Hepatocyte (in vitro differentiated cells): ENCODE data around the gene SLC35A5.

Experiments
- EZH2 ChIP-seq: fragments of 200-600 bp; sonication (generic); IDR thresholded peaks from 2 replicates; pipeline ENCODE4 v1.6.1; 2016; ENCODE audit warnings: antibody characterized with exemption, mild to moderate bottlenecking, borderline replicate concordance
- TF ChIP-seq, protein P1 (sequence below): fragments of 200-600 bp; sonication (generic); IDR thresholded peaks from 2 replicates; pipeline ENCODE4 v1.5.1; 2016; ENCODE audit warnings: antibody characterized with exemption, mild to moderate bottlenecking; ENCODE audit not compliant: poor library complexity

DNA sequence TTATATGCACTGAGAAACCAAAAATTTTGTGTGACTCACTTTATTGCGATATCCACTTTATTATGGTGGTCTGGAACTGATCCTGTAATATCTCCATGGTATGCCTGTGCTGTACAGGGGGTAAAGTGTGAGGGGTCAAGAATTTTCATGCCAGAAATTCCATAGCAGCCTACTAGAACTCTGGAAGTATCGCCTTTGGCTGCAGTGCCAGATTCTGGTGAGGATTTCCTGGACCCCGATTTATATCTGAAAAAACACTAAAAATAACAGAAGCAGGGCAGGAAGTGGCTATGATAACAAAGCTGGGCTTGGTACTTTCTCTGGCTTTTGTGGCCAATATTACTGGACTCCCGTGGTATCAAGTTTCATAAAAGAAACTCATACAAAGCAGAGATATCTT, 42.7 kb downstream of the SLC35A5 start:
- TF ChIP-seq, protein P1, sequence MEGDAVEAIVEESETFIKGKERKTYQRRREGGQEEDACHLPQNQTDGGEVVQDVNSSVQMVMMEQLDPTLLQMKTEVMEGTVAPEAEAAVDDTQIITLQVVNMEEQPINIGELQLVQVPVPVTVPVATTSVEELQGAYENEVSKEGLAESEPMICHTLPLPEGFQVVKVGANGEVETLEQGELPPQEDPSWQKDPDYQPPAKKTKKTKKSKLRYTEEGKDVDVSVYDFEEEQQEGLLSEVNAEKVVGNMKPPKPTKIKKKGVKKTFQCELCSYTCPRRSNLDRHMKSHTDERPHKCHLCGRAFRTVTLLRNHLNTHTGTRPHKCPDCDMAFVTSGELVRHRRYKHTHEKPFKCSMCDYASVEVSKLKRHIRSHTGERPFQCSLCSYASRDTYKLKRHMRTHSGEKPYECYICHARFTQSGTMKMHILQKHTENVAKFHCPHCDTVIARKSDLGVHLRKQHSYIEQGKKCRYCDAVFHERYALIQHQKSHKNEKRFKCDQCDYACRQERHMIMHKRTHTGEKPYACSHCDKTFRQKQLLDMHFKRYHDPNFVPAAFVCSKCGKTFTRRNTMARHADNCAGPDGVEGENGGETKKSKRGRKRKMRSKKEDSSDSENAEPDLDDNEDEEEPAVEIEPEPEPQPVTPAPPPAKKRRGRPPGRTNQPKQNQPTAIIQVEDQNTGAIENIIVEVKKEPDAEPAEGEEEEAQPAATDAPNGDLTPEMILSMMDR, result no peak
- no peak for TF ChIP-seq EZH2
